Activated CD4-positive, alpha-beta T cell treated with anti-CD3 and anti-CD28 coated beads for 36 hours (primary cell): ENCODE results near the gene FRG2B. TPM values are rescaled to one million over a fixed set of nuclear protein-coding genes. Genes with fewer than 3 reads are reported as not detected.
"Not testable (repeated sequence)": the region's sequence is repeated elsewhere in the genome, so short reads cannot be mapped to it uniquely, and the experiment has no call there.

Source experiments
- ATAC-seq: fragments of 200-7000 bp; cut with Tn5 transposase; one replicate; pipeline ENCODE4 v1.10.0; 2021; ENCODE audit warnings: mild to moderate bottlenecking, moderate library complexity
- CTCF ChIA-PET: fragments of 350-600 bp; sonication (Branson Sonifier 250); formaldehyde crosslinking; loops from one replicate; lab custom pipeline; 2021; ENCODE audit warnings: antibody characterized with exemption; lab: Charles Lee
- POLR2A ChIA-PET: fragments of 350-600 bp; sonication (Branson Sonifier 250); formaldehyde crosslinking; loops from one replicate; lab custom pipeline; 2021; ENCODE audit warnings: antibody characterized with exemption, inconsistent platforms; lab: Charles Lee
- DNase-seq: peaks from one replicate; pipeline ENCODE4 v3.0.0-alpha.2; 2020
- H3K27ac Mint-ChIP-seq: one replicate; pipeline ENCODE4 v1.8.0; 2021; ENCODE audit warnings: mixed read lengths
- H3K27me3 Mint-ChIP-seq: one replicate; pipeline ENCODE4 v1.8.0; 2021; ENCODE audit warnings: mixed read lengths
- H3K36me3 Mint-ChIP-seq: one replicate; pipeline ENCODE4 v1.8.0; 2021; ENCODE audit warnings: low read depth, mixed read lengths
- H3K4me1 Mint-ChIP-seq: one replicate; pipeline ENCODE4 v1.8.0; 2021; ENCODE audit warnings: mixed read lengths
- H3K4me3 Mint-ChIP-seq: one replicate; pipeline ENCODE4 v1.8.0; 2021; ENCODE audit warnings: mild to moderate bottlenecking, moderate library complexity, mixed read lengths
- H3K9me3 Mint-ChIP-seq: one replicate; pipeline ENCODE4 v1.8.0; 2021; ENCODE audit warnings: low read depth, mixed read lengths
- intact Hi-C, 2 experiments: fragments of 100-400 bp; cut with DNase I in 1 of 2; cut with micrococcal nuclease in 1 of 2; formaldehyde crosslinking; loops; one replicate each; pipeline versions ENCODE4 v1.14.2 to v1.15.1; 2022 to 2024; cut with DNase I, micrococcal nuclease
- total RNA-seq, 2 experiments: library from RNA; stranded (reverse); gene quantifications; one replicate each; pipeline ENCODE4 v1.2.3, GENCODE V29; 2021

Gene FRG2B
- total RNA-seq, 2 experiments from 2014 or later = not detected

- DNase-seq (no peak), ATAC-seq (no peak)
- POLR2A ChIA-PET = no interaction called here
- Mint-ChIP-seq H3K36me3 (no peaks in the 10 kb centered on the region), H3K4me1 (no peaks in the 10 kb centered on the region), H3K9me3 (no peaks in the 10 kb centered on the region), H3K27ac (no peak overlapping the region), H3K4me3 (no peak overlapping the region), H3K27me3 (peaks cover 17% of the 10 kb centered on the region)
- intact Hi-C loops = no loop called here
- CTCF ChIA-PET = no interaction called here
Observed at GRCh38 chr10:133592716-133593115, 33.9 kb downstream of the FRG2B start.

- Mint-ChIP-seq H3K9me3 (no peaks in the 10 kb centered on the region), H3K27ac (no peak overlapping the region), H3K36me3 (no peaks in the 10 kb centered on the region), H3K27me3 (peaks cover 9% of the 10 kb centered on the region), H3K4me3 (no peak overlapping the region), H3K4me1 (no peaks in the 10 kb centered on the region)
- no peak for ATAC-seq
- intact Hi-C loops = no loop called here
- POLR2A ChIA-PET = no interaction called here
- CTCF ChIA-PET = no interaction called here
- no peak for DNase-seq
Observed at GRCh38 chr10:133590970-133591359, 35.6 kb downstream of the FRG2B start.

- peaks cover 7% of the 10 kb centered on the region for H3K27me3 Mint-ChIP-seq
- no peaks in the 10 kb centered on the region for H3K36me3 Mint-ChIP-seq
- POLR2A ChIA-PET = no interaction called here
- H3K9me3 Mint-ChIP-seq = no peaks in the 10 kb centered on the region
- intact Hi-C loops = no loop called here
- H3K4me1 Mint-ChIP-seq = no peaks in the 10 kb centered on the region
- H3K4me3 Mint-ChIP-seq = no peak overlapping the region
- no peak overlapping the region for H3K27ac Mint-ChIP-seq
- ATAC-seq = no peak
- CTCF ChIA-PET = no interaction called here
- DNase-seq = no peak
Observed at GRCh38 chr10:133590226-133590969, 36.2 kb downstream of the FRG2B start.

DNA sequence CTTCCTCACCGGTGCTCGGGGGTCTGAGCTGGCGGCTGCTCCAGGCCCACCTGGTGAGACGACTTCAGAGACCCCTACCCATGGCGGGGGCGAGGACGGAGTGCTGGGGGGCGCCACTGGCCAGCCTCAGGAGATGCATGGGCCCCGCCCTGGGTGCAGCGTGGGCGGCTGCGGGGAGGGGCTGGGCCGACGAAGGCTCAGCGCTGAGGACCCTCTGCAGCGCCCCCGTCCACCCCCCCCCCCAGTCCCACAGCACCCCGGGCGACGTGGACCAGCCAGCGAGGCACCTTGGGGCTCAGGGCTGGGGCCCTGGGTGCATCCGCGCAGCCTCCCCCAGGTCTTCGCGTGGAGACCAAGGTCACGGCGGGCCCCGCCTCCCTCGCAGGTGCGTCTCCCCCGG, 49.6 kb downstream of the FRG2B start:
- POLR2A ChIA-PET, intact Hi-C loops, DNase-seq, H3K36me3 Mint-ChIP-seq, ATAC-seq, H3K4me1 Mint-ChIP-seq, H3K4me3 Mint-ChIP-seq, H3K27me3 Mint-ChIP-seq, CTCF ChIA-PET, H3K27ac Mint-ChIP-seq: not testable (repeated sequence)
- peaks cover 13% of the 10 kb centered on the region for H3K9me3 Mint-ChIP-seq

Other genes starting within 250 kb of the FRG2B start
- gene PAOX, start 247.5 kb downstream of the FRG2B start, total RNA-seq = 1 to 10 TPM; 3.0 to 6.2 TPM
- 10 to 100 TPM; 46.9 to 52.1 TPM for gene MTG1, start 232.6 kb downstream of the FRG2B start, total RNA-seq
- not detected for gene SPRN, start 202.2 kb downstream of the FRG2B start, total RNA-seq
- gene SCART1, start 172.8 kb downstream of the FRG2B start, total RNA-seq = 1 to 10 TPM; 1.4 to 1.7 TPM
- gene CYP2E1, start 99.4 kb downstream of the FRG2B start, total RNA-seq = under 1 TPM; 0.25 to 0.32 TPM
- gene SYCE1, start 61.2 kb downstream of the FRG2B start, total RNA-seq = under 1 TPM; 0.19 to 0.66 TPM